Measurements from ENCODE around the gene CNKSR2.

The CNKSR2 gene

GRCh38 chrX:21374163-21374993 is at the start of gene CNKSR2:
Gene CNKSR2, plus strand, starts transcription at chrX:21374418. Its CDS starts 480 bp downstream, at chrX:21374898.
- no peak for DNase-seq (ENCODE audit: low read depth)

DNA sequence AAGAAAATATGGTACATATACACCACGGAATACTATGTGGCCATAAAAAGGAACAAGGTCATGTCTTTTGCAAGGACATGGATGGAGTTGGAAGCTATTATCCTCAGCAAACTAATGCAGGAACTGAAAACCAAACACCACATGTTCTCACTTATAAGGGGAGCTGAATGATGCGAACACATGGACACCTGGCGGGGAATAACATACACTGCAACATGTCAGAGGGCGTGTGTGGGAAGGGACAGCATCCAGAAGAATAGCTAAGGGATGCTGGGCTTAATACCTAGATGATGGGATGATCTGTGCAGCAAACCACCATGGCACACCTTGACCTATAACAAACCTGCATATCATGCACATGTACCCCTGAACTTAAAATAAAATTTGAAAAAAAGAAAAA is 19.5 kb upstream of the CNKSR2 start:
- DNase-seq (ENCODE audit: low read depth): no peak

DNA sequence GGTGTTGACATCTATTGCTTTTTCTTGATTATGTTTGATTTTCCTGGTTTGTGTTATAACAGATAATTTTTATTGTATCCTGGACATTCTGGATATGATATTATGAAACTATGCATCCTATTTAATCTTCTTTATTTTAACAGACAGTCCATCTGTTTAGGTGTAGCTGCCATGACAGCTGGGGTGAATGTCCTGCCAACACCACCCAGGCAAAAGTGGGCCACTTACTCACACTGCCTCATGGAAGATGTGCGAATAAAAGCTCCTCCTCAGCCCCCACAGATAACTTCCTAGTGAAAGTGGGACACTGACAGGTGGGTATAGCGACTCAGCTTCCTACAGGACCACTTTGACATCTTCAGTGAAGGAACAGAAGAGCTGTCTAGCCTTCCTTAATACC is 18.4 kb upstream of the CNKSR2 start:
- DNase-seq (ENCODE audit: low read depth): no peak

DNA sequence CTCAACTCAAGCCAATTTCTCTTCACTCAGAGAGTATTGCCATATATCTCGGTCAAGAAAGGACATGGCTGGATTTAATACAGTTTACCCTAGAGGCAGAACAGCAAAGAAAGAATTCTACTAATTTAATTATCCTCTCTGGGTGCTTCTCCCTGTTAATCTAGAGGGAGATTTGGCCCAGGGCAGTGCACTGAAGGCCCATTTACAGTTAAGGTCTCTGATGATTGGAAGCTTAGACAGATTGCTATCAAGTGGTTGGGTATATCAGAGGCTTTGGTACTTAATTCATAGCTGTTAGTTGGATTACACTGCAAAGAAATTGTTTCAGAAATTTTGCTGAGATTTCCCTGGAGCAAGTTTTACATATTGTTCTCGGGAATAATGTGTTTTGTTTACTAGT is 4.6 kb upstream of the CNKSR2 start:
- no peak for DNase-seq (ENCODE audit: low read depth)

GRCh38 chrX:21373001-21373400 is 1.2 kb upstream of the CNKSR2 start:
- DNase-seq (ENCODE audit: low read depth): no peak

DNA sequence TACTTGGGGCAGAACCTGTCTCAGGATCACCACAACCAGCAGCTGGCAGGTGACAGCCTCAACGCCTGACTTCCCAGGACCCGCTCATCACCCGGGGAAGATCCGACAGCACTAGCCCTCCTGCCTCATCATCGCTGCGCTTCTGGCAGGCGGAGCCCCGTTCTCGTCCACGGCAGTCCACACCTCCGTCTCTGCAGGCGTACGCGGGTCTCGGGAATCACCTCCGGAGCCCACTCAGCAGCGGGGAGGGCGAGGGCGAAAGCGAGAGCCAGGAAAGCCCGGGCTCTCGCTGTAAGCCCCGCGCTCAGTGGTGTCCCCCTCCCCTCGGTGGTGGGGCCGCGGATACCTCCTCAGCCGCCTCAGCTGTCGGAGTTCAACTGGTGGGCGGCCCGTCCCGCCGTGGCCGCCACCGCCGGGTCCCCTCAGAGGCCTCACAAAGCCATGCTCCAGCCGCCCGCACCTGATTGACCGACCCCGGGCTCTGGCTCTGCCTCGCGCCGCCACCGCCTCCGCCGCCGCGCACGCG is 518 bp upstream of the CNKSR2 start:
- DNase-seq (ENCODE audit: low read depth): no peak

DNA sequence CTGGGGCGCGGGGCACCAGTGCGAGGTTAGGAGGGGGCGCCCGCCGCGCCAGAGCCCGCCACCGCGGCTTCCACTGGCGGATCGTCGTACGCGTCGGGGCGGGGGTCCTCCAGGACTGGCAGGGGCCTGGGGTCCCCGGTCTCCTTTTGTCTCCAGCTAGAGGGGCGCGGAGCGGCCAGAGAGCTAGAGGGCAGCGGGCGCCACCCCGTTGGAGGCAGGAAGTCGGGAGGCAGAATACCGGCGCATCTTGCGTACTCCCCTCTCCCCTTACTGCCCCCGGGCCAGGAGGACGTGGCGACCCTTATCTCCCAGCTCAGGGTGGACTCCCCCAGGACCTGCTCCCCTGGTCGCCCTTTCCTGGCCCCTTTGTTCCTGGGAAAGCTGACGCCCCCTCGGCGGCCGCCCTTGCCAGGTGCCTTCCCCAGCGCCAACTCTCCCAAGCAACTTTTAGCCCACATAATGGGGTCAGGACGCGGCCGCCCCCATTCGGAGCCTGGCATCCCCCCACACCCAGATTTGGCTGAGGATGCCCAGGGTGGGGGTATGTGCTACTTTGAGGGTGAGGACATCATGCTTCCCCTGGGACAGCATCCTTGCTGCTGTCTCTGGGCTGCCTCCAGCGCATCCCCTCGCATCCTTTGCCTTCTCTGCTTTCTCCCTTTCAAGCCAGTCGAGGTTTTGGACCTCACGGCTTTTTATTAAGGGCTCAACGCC is 933 bp downstream of the CNKSR2 start:
- no peak for DNase-seq (ENCODE audit: low read depth)

- no peak for DNase-seq (ENCODE audit: low read depth)
Measured at GRCh38 chrX:21375708-21376009, 1.4 kb downstream of the CNKSR2 start.

GRCh38 chrX:21376636-21377035 is 2.4 kb downstream of the CNKSR2 start:
- no peak for DNase-seq (ENCODE audit: low read depth)

GRCh38 chrX:21379991-21380390 is 5.8 kb downstream of the CNKSR2 start:
- DNase-seq (ENCODE audit: low read depth): no peak

- DNase-seq (ENCODE audit: low read depth): no peak
Measured at GRCh38 chrX:21382715-21383114, 8.5 kb downstream of the CNKSR2 start.

DNA sequence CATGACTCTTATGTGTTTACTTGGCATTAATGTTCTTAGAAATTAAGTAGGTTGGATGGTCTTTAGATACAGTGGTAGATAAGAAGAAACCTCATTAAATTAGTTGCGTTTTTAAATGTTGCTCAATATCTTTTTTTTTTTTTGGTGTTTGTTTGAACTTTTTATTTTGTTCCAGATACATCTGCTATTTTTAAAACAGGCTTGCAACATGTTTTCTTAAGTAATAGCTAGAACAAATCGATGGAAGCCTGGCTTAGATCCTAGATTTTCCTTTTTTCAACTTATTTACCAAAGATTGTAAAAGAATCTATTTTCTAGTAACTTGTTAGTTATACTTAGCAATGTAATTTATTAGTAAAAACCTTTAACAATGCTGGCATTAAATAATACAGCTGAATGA is 9.3 kb downstream of the CNKSR2 start:
- peak; percentile 25 for DNase-seq (ENCODE audit: low read depth)

GRCh38 chrX:21384178-21384577 is 10.0 kb downstream of the CNKSR2 start:
- DNase-seq (ENCODE audit: low read depth): no peak

DNA sequence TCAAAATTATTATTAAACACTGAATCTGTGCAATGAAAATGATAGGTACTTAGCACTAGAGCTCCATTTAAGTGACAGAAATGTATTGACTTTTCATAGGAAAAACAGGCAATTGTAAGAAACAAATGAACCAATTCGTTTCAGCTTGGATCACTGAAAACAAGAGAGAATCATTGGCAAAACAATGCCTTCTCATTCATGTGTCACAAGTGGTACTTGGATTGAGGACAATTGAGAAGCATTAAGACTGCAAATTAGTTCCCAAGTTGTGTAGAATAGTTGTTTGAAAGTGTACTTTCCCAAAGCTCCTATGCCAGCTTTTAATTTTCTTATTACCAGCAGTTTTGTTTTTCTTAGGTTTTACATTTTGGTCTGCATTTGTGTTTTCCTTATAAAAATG is 20.6 kb downstream of the CNKSR2 start:
- no peak for DNase-seq (ENCODE audit: low read depth)

GRCh38 chrX:21398426-21398825 is 24.2 kb downstream of the CNKSR2 start:
- DNase-seq (ENCODE audit: low read depth): peak; percentile 30

DNA sequence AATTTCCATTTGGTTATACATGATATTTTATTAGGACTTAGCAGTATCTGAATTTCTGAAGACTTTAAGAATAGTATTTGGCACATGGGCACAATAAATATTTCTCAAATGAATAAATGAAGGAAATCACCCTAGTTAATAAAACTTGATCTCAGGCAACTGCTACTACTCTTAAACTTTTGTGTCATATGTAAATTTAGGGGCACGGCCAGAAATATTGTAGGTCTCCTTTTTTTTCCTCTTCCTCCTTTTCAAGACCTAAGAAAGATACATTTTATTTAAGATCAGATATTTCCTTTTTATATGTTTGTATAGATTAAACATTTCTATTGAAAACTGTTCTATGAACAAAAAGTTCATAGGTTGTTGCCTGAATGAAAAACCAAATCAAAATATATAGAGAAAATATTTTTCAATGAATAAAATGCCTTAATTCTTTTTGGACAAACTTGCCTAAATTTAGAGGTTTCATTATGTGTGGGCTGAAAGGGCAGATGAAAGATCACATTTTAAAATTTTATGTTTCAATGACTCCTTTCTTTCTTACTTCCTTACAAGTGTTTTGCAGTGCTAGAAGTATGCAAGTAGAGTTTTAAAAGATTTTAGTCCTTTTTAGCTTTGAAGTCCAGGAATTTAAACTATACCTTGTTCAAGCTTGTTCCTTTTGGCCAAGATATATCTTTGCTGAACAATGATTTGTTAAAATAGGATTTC is 26.3 kb downstream of the CNKSR2 start:
- no peak for DNase-seq (ENCODE audit: low read depth)

DNA sequence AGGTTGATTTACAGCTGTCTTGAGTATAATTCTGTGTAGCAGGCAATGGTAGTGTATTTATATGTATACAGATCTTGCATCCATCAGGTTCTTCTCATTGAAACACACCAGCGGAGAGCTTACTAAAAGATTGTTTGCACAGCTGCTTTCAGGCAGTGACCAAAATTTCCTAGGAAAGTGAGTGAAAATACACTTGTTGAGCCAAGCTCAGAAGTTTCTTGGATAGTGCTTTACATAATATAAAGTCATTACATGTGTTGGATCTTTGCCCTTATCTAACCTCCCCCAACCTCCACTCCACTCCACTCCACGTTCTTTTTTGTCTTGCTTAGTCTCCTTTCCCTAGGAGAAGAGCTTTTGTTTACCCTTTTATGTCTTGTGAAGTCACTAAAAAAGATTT is 34.1 kb downstream of the CNKSR2 start:
- peak; percentile 18 for DNase-seq (ENCODE audit: low read depth)

- DNase-seq (ENCODE audit: low read depth): peak; percentile 55
Measured at GRCh38 chrX:21408788-21409187, 34.6 kb downstream of the CNKSR2 start.

DNA sequence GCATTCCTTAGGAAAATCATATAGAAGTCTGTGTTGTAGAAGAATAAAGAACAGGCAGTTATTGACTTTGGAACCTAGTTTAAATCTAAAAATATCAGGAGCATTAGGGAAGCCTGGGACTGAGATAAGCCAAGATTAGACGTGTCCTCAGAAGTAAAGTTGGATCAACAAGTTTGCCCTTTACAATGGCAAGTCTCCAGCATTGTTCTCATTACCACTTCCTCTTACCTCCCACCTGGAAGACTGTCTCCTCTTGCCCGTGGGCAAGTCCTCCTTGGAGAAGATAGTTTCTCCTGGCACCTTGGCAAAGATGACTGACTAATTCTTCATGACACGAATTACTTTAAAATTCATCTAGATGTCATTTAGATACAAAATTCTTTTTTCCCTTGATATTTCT is 37.8 kb downstream of the CNKSR2 start:
- DNase-seq (ENCODE audit: low read depth): peak; percentile 21

GRCh38 chrX:21412883-21413282 is 38.7 kb downstream of the CNKSR2 start:
- peak; percentile 79 for DNase-seq (ENCODE audit: low read depth)

GRCh38 chrX:21427086-21427485 is 52.9 kb downstream of the CNKSR2 start:
- no peak for DNase-seq (ENCODE audit: low read depth)

DNA sequence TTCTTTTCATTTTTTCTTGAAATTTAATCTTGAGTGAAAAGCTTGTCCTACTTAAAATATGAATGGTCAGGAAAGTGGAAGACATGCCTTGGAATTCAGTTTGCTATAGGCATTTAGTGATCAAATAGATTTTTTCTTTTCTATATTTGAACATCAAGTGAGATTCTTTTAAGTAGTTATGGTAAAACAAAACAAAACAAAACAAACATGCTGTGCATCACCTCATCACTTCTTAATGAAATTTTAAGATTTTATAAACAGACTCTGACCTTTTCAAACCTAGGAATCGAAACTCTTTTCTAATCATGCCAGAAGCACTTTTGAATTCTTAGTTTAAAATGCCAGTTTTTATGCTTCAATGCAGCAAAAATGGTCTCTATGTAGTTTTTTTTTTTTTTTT is 62.8 kb downstream of the CNKSR2 start:
- DNase-seq (ENCODE audit: low read depth): no peak

DNA sequence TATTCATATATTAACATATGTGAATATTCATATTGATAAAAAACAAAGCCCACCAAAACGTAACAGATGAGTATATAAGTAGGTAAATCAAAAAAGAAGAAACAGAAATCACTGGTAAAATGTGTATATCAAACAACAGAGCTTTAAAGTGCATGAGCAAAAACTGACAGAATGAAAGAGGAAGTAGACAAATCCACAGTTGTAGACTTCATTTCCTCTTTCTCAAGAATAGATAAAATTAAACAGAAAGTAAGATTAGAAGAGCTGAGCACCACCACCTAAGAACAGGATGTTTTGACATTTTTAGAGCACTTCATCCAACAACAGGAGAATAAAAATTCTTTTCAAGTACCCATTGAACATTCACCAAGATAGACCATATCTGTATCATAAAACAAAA is 64.6 kb downstream of the CNKSR2 start:
- peak; percentile 21 for DNase-seq (ENCODE audit: low read depth)
